ENCODE results near the gene SLC19A1.

SLC19A1 gene

DNA sequence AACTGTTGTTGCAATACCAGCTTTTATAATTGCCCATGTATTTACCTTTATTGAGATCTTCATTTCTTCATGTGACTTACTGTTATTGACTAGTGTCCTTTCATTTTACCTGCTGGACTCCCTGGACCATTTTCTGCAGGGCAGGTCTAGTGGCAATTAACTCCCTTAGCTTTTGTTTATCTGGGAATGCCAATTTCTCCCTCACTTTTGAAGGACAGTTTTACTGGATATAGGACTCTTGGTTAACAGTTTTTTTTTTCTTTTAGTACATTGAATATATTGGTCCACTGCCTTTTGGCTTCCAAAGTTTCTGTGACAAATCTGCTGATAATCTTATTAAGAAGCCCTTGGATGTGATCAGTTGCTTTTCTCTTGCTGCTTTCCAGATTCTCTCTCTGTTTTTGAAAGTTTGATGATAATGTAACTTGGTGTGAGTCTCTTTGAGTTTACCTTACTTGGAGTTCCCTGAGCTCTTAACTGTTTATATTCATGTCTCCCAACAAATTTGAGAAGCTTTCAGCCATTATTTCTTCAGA, 80.4 kb downstream of the SLC19A1 start:
- DNase-seq: no peak

DNA sequence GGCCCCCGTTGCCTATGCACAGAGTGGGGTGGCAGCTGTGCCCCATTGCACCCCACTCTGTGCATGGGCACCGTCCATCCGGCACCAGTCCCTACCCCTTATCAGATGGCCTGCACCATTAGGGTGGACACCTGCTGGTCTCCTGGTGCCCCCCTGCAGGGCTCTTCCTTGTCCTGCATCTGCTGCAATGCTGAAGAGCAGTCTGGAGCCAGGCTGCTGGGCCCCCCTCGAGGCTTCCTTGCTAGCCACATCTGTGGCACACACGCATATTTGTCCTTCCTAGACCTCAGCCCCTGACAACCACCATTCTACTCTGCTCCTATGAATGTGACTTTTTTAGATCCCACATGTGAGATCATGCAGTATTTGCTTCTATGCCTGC, 80.9 kb downstream of the SLC19A1 start:
- DNase-seq: no peak

DNA sequence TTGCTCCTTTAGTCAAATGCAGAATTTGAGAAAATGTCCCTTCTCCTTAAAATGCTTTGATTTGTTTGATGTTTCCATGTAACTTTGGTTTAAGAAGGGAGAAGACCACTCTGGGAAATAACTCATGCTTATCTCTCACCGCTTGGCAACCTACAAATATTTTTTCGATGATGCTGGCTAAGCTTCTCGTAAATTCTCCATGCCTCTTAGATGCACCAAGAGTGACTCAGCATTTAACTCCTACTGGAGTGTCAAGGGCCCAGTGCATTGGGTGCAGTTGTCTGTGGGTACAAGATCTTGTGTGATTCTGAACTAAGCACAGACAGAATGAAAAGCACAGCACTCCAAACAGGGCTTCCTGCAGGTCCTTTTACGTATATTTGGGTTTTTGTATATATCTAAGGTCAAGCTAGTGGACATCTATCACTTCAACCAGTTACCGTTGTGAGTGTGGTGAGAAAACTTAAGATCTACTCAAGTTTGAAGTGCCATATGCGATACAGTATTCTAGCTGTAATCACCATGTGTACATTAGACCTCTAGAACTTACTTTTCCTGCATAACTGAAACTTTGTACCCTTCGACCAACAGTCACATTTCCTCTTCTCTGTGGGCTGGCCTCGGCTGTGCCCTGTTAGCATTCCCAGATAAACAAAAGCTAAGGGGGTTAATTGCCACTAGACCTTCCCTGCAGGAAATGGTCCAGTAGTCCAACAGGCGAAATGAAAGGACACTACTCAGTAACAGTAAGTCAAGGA, 81.5 kb downstream of the SLC19A1 start:
- peak; percentile 85 for DNase-seq

DNA sequence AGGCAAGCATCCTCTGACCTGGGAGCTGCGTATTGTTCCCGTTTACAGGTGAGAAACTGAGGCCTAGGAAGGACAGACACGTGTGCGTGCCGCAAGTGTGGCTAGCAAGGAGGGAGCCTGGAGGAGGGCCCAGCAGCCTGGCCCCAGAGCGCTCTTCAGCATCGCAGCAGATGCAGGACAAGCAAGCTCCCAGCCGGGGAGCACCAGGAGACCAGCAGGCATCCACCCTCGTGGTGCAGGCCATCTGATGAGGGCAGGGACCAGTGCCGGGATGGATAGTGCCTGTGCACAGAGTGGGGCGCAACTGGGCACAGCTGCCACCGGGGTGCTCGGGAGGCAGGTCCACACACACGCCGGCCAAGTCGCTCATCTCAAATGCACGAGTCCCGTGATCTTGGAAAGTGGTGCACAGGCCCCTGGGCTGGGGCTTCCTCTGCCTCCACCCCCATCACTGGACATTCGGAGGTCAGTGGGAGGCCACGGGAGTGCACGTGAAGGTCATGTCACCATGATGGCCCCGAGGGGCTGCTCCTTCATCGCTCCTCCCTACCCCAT, 82.2 kb downstream of the SLC19A1 start:
- no peak for DNase-seq

DNA sequence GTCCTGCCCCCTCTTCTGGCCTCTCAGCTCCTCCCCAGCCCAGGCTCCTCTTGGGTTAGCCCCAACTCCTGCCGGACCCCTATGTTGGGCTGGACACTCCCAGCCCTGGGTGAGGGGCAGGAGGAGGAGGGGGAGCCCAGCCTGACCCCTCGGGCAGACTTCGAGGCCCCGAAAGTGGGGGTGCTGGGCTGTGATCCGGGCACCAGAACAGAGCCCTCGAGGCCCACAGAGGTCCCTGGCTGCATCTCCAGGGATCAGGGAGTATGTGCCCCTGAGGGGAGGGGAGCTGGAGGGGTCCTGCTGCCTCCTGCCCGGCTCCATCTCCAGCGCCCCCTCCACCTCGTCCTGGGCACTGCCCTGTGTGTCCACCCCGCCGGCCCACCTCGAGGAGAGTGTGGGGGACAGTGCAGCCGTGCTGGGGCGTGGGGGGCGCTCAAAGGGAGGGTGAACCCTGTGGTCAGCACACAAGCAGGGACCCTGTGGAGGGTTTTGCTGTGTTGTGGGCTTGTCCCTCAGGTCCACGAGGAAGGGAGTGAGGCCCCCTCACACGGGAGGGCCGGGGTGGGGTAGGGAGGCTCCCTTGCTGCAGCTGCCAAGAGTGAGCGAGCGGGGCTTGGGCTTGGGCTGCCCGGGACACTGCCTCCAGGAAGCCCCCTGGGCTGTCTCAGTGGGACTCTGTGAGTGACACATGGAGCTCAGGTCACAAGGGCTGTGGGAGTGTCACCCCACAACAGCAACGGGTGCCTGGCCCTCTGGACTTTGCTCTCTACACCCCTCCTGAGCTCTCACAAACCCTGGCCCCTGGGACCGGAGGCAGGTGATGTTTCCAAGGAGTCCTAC, 82.8 kb downstream of the SLC19A1 start:
- DNase-seq: no peak

DNA sequence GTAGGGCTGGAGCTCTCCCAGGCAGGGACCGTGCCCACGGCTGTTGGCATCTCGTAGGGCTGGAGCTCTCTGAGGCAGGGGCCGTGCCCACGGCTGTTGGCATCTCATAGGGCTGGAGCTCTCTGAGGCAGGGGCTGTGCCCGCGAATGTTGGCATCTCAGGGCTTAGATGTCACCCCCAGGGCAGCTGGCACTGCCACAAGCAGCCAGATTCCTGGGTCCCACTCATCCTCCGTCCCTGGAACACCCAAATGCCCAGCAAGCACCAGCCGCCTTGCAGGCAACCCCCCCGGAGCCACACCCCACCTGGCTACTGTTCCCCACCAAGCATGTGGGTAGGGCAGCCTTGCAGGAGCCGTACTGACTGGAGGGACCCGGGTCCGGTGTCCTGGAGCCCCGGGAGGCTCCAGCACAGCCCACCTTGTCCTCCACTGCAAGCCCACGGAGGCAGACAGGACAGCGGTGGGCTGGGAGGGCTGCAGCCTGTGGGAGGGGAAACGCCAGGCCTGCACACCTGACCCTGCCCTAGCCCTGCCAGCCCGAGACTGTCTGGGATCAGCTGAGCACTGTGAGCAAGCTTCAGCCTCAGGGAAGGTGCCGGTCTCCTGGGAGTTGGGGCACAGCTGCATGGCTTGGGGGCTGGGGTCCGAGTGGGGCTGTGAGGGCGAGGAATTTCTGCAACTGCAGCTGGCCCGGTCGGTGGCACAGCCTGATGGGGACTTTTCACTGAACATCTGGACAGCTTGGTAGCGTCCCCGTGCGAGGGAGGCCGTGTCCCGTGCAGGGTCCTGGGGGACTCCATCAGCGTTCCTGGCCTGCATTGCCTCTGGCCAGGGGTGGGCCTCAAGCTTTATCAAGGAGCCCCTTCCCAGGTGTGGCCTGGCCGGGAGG, 83.7 kb downstream of the SLC19A1 start:
- DNase-seq: no peak

DNA sequence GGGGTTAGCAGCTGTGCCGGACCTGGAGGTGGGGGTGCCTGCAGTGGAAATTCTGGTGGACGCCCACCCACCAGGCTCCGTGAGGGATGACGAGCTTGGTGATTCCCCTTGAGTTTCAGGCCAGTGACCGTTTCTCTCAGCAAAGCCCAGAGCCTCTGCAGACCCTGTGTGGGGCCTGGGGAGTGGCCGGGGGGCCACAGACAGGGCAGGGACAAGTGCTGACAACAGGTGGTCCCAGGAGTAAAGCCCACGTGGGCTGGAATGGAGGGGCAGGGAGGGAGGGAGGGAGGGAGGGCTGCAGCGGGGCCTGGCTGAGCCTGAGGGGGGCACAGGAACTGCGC, 84.4 kb downstream of the SLC19A1 start:
- no peak for DNase-seq

DNA sequence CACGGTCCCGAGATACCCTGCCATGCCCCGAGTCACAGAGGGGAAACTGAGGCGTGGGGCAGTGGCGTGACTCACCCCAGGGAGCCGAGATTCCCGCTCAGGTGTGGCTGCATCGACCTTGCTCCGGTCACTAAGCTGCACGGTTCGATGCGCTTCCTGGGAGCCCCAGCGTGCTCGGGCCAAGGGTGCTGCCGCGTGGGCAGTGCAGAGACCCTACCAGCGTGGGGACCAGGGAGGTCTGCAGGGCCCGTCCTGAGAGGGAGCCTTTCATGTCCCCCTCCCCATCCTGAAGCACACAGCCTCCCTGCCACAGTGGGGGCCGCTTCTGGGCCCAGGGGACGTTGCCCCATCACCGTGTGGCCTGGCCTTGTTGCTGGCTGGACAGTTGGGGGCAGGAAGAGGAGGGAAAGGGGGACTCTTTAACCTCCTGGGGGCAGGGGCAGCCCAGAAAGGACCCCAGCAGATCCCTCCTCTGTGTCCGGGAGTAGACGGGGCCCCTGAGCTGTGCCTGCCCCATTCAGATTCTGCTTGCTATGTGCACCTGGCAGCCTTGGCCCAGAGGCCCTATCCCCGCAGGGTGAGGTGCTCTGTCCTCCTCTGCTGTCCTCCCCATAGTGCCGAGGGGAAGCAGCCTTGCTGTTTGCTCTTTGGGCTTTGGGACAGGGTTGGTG, 84.9 kb downstream of the SLC19A1 start:
- DNase-seq: no peak

DNA sequence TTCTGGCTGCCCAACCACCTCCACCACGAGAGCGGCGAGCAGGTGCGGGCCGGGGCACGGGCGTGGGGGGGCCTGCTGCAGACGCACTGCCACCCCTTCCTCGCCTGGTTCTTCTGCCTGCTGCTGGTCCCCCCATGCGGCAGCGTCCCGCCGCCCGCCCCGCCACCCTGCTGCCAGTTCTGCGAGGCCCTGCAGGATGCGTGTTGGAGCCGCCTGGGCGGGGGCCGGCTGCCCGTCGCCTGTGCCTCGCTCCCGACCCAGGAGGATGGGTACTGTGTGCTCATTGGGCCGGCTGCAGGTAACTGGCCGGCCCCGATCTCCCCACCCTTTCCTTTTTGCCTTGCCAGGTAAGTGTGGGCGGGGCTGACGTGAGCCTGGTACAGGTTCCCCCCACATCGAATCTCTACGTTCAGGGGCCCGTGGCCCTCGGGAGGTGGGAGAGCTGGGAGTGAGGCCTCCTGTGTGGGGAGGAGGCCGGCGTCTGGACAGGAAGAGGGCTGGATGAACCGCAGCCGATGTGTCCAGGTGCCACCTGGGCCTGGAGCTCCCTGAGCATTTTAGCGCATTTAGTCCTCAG, 85.6 kb downstream of the SLC19A1 start:
- DNase-seq: no peak

DNA sequence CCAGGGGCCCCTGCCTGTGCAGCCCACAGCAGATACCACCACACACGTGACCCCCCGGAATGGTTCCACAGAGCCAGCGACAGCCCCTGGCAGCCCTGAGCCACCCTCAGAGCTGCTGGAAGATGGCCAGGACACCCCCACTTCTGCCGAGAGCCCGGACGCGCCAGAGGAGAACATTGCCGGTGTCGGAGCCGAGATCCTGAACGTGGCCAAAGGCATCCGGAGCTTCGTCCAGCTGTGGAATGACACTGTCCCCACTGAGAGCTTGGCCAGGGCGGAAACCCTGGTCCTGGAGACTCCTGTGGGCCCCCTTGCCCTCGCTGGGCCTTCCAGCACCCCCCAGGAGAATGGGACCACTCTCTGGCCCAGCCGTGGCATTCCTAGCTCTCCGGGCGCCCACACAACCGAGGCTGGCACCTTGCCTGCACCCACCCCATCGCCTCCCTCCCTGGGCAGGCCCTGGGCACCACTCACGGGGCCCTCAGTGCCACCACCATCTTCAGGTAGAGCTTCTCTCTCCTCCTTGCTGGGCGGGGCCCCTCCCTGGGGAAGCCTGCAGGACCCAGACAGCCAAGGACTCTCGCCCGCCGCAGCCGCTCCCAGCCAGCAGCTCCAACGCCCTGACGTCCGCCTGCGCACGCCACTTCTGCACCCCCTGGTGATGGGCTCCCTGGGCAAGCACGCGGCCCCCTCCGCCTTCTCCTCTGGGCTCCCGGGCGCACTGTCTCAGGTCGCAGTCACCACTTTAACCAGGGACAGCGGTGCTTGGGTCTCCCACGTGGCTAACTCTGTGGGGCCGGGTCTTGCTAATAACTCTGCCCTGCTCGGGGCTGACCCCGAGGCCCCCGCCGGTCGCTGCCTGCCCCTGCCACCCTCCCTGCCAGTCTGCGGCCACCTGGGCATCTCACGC, 86.3 kb downstream of the SLC19A1 start:
- no peak for DNase-seq

DNA sequence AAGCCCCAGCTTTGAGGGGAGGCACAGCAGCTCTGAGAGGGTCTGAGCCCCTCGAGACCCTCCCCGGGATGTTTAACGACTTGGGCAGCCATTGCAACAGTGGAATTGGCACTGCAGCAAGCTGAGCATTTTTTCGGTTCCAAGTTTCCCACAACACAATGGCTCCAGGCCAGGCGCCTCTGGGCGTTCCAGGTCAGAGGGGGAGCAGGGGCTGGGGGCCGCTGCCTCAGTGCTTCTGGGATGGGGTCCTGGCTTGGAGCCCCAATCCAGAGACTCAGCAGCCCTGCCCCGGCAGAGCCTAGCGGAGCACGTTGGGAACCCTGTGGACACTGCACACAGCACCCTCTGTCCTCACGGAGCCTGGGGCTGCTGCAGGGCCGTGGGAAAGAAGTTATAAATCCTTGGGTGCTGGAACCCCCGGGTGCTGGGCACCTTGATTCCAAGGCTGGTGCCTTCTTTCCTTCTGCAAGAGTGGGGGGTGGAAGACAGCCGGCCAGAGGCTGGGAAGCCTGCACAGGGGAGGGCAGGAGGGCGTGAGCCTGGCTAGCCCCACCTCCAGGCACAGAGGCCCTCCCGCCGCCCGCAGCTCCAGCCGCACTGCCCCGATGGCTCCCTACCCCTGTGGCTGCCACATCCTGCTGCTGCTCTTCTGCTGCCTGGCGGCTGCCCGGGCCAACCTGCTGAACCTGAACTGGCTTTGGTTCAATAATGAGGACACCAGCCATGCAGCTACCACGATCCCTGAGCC, 87.1 kb downstream of the SLC19A1 start:
- DNase-seq: no peak

DNA sequence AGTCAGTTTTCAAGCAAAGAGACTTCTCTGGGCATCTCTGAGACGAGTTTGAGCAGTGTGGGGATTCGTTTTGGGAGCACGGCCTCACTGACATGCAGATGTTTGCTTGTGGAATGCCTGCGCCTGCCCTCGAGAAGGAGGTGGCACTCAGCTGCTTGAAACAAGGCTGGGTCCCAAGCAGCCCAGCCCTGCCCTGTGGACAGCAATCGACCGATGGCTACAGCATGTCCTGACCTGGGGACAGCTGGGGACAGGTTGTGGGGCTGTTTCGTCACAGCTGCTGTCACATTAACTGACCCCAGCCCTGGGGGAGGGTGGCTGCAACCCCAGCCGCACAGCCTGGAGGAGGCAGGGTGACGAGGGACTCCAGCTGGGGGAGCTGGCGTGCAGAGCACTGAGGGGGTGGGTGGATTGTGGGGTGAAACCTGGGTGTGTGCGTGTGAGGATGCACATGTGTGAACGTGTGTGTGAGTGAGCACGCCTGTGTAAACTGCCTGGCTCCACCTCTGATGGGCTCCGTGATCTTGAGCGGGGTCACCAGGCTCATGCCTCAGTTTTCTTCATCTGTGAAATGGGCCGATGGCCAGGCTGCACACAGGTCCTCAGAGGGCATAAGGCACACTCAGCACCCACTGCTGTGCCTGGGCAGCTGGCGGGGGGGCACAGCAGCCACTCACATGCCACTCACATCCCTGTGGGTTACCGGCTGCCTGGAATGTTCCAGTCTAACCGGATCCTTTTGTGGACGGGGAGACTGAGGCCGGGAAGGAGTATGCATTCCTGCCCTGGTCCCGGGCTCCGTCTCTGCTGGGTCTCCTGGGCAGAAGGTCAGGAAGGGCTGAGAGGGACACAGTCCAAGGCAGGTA, 87.9 kb downstream of the SLC19A1 start:
- DNase-seq: no peak

DNA sequence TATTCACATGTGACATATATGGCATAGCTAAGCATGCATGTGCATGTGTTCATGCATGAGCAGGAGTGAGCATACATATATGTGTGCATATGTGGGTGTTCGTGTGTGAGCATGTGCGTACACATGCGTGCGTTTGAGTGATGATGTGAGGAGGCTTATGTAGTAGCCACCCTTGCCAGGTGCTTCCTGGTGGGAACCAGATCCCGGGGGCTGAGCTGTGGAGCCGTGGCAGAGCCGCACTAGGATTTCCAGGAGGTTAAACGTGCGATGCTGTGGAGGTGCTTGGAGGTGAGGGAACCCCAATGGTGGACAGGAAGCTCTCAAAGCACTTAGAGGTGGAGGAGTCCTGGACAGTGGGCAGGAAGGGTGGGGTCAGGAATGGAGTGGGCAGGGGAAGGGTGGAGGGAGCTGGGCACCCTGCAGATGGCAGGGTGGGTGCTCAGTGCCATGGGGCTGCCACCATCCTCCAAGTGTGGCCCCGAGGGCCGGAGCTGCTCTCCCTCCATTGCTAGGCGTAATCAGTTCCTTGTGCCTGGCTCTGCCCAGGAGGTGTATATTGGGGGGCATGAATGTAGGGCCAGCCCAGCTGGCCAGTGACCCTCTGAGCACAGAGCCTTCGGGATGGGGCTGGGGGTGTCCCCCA, 88.8 kb downstream of the SLC19A1 start:
- DNase-seq: no peak

DNA sequence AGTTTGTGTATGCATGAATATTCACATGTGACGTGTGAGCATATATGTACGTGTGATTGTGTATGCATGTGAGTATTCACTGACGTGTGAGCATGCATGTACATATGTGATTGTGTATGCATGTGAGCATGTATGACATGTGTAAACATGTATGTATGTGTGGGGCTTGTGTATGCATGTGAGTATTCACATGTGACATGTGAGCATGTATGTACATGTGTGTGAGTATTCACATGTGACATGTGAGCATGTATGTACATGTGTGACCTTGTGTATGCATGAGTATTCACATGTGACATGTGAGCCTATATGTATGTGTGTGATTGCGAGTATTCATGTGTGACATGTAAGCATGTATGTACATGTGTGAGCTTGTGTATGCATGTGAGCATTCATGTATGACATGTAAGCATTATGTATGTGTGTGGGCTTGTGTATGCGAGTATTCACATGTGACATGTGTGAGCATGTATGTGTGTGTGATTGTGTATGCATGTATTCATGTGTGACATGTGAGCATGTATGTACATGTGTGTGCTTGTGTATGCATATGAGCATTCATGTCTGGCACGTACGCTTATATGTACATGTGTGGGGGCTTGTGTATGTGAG, 89.4 kb downstream of the SLC19A1 start:
- DNase-seq: no peak

DNA sequence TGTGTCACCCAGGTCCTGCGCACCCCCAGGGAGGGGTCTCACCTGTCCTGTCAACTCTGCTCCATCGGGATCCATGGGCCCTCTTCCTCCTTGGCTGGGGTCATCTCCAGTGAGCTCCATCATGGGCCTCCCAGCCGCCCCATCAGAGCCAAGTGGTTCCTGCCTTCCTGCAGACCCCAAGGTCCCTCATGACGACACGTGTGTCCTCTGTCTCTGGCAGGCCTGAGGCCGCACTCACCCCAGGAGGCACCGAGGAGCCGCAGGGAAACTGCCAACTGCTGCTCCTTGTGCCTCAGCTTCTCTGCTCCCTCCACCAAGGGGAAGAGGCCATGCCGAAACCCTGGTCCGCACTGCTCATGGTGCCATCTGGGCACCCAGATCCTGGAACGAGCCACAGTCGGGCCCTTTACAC, 90.5 kb downstream of the SLC19A1 start:
- no peak for DNase-seq

DNA sequence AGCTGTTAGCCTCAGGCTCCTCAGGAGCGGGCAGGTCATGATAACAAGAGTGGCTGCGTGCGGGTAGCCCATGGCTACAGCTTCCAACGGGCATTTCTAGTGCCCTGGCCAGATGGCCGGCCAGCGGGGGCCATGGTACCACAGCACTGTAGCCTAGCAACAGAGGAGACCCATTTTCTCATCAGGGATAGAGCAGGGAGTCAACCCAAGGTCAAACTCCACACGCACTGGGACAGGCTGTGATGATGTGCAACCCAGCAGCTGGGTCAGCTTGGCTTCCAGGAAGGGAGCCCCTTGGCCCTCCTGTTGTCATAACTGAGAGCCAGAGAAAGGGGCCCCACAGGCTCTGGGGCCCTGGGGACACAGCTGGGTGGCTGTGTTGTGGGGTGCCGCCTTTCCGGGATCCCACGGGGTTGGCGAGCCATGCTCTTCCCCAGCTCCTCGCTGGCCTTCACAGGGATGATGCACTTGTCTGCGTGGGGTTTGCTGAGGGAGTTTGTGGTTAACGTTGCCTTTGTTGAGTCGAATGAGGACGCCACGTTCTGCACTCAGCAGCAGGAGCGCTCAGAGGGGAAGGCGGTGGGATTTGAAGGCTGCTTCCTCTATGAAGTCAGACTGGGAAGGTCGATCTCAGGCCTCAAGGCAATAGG, 91.0 kb downstream of the SLC19A1 start:
- DNase-seq: no peak

DNA sequence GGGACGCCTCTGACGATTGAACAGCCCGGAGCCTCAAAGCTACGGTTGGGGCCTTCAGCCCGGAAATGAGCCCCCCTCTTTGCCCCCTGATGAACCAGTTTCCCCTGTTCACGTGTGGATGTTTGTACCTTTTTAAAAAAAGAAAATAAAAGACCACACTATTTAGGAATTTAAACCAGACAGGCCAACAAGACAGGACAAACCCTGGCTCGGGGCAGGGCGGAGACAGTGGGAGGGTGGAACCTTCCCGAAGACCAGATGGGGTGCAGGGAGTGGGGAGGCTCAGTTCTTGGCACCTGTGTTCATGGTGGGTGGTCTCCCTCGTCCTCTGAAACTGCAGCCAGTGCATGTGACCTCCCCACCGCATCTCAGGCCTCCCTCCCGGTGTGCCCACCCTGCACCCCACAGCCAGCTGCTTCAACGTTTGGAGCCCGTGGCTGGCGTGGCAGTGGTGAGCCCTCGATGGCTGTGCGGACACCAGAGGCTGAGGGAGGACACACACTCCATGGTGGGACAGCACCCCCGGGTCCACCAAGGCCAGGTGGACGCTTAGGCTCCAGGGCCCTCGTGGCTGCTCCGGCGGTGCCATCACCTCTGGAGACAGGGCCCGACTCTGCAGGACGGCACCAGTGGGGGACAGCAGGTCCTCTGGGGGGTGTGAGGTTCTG, 91.7 kb downstream of the SLC19A1 start:
- DNase-seq: no peak
